Right ventricle myocardium inferior (tissue), 1 donor: ENCODE measurements around the gene STS. TPM values are rescaled to one million over a fixed set of nuclear protein-coding genes. Genes with fewer than 3 reads are reported as not detected.
A peak's percentile ranks its signal among the peaks of the same experiment; 100 is the strongest.

ENCODE experiments used
- ATAC-seq: fragments of 200-7000 bp; cut with Tn5 transposase; one replicate; pipeline ENCODE4 v1.9.1; 2020; ENCODE audit warnings: mild to moderate bottlenecking, moderate library complexity
- DNase-seq: peaks from one replicate; pipeline ENCODE4 v3.0.0; 2021; ENCODE audit errors: missing footprints
- intact Hi-C: fragments of 100-400 bp; cut with DNase I; formaldehyde crosslinking; loops from one replicate; pipeline ENCODE4 v1.11.0; 2022
- total RNA-seq: library from RNA; stranded (reverse); fragmentation: NEBNext Ultra II Directional; extraction: Animal tissue kit (Norgen Biotek cat#: 25700); gene quantifications from one replicate; pipeline ENCODE4 v1.2.1, GENCODE V29; 2021
- donor health status: DM: no; HTN: yes; CAD: no; lungs with severe emphysema.

The STS gene
- total RNA-seq, 1 donor from 2014 or later = 5.0 TPM

DNA sequence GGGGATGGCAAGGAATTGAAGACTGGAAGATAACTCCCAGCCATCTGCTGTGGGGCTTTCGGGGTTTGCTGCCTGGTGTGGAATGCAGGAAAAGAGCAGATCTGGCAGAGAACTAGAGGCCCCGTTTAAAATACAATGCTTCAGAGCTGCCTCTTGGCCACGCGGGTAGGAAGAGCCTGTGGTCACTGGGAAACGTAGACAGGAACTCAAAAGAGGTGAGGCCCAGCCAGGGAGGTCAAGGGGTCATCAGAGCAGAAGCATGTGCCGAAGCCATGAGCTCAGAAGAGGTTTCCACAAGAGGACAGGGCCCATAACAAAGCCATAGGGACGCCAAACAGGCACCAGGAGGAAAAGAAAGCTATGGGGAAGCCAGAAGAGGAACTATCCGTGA, 14.5 kb upstream of the STS start:
- no peak for DNase-seq
- intact Hi-C loops = no loop called here
- ATAC-seq = peak; percentile 34

DNA sequence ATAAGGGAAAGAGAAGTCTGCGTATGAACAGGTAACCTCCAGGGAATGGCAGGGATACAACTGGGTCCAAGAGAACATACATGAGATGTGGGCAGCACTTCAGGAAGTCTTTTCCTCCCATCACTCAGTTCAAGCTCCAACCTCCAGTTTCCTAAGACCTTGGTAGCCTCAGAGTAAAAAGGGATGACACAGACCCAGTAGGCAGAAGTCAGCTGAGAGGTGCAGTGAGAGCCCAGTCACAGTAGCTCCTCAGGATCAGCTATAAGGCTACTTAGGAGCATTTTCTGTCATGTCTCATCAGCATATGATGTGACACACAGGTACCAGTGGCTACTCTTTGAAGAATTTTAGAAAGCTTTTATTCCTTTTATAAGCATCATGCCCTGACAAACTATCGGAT, 12.5 kb upstream of the STS start:
- DNase-seq = no peak
- no peak for ATAC-seq
- intact Hi-C loops = no loop called here

DNA sequence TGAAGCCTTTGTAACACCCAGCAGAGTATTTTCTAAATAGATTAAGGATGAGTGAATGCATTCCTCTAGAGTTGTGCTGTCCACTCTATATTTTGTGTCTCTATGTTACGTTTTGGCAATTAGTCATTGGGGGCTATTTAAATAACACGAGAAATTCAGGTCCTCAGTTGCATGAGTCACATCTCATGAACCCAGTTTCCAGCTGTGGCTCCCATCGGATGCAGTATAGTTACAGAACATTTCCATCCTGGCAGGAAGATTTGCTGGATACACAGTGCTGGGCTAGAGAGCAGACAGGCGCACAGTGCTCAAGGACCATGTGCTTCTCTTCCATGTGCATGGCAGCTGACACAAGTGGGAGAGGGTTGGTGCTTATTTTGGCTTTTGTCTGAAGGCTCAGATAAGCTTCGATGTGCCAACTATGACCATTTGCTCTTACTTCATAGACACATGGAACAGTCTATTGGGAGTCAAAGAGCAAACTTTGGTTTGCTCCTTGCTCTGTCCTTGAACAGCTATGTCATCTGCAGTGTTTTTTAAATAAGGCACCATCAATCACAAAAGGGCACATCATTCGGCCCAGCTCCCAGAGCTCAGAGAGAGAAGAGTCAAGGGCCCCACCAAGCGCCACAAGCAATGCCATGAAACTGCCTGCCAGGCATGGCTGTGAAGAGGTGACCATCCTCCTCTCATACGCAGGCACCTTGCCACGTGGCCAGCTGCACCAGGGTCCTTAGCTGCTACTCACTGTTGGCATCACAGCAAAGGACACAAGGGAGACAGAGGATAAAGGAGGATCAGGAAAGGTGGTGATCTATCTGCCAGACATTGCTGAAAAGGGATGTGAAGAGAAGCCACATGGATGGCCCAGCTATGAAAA, 8.1 kb upstream of the STS start:
- DNase-seq = no peak
- peak; percentile 52 for ATAC-seq
- intact Hi-C loops = no loop called here

DNA sequence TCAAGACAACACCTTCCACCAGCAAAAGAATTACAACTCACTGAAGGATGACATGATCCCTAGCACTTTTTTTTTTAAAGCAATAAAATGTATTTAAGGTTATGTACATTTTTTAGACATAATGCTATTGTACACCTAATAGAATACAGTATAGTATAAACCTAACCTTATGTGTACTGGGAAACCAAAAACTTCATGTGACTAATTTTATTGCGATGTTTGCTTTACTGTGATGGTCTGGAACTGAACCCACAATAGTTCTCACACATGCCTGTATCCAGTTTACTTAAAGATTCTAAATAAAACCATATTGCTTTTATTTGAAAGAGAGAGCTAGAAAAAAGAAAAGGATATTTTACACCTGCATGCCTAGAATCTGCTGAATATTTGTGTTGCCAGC, 4.4 kb upstream of the STS start:
- ATAC-seq (no peak), DNase-seq (no peak)
- intact Hi-C loops = no loop called here

DNA sequence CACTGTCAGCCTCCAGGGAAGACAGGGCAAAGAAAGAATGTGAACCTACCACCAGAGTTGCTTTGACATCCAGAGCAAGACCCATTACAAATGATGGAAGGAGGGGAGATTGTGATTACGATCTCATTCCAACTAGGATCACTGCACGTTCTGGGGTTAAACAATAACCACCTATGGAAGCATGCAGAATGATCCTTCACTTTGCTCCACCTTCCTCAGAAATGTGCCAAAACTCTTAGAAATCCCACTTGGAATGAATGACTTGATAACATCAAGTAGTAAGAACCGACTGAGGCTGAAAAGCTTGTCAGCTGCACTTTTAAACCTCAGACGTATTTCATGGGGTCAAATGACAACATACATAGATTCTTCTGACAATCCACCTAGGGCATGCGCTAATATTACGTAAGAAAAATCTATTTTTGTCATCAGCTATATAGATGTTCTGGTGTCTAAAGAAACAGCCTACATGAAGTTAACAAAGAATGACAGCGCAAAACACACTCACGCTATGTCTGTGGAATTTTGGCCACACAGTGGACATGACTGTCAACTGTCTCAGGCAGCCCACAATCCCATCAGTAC, 3.5 kb upstream of the STS start:
- DNase-seq (no peak), ATAC-seq (no peak)
- intact Hi-C loops = no loop called here

DNA sequence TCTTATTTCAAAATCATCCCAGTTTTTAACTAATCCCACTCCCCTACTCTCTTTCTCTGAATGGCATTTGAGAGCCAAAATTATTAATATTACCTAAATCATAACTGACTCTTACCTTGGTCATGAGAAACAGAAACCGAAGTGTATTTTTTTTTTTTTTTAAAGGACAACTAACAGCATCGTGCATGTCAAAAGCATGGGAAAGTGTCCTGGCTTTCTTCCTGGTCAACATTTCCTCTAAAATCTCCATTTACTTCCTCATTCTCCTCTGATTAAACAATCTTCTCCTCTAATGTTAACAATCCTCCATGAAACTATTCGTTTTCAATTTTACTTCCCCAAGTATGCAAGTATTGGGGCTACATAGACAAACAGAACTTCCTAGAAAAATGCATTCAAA, 2.1 kb upstream of the STS start:
- no peak for DNase-seq
- intact Hi-C loops = no loop called here
- ATAC-seq = no peak

DNA sequence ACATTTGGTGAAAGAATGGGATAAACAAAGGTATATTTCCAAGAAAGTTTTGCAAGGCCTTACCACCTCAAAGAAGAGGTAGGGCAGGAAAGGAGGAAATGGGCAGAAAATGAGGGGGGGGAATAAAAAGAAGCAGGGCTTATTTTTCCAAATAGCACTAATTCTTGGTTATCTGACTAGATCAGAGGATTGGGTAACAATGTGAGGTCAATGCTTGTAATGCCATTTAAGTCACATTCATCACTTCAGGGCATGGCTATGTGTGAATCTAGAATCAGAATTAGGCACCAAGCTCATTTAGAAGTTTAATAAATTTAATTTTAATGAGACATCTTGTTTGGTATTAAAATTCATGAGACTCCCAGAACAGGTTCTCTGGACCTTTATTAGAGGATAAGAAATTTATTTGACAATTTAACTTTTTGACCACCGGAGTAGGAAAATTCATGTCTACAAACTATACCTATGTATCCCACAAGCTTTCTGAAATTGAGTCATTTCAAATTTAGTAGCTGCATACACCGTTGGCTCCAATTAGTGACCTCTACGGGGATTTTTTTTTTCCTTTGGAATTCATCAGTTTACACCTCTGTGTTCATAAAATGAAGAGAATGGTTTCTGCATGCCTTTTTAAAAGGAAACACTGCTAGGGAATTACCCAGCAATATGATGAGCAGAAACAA, 1.4 kb upstream of the STS start:
- ATAC-seq = no peak
- intact Hi-C loops = no loop called here
- DNase-seq = no peak

DNA sequence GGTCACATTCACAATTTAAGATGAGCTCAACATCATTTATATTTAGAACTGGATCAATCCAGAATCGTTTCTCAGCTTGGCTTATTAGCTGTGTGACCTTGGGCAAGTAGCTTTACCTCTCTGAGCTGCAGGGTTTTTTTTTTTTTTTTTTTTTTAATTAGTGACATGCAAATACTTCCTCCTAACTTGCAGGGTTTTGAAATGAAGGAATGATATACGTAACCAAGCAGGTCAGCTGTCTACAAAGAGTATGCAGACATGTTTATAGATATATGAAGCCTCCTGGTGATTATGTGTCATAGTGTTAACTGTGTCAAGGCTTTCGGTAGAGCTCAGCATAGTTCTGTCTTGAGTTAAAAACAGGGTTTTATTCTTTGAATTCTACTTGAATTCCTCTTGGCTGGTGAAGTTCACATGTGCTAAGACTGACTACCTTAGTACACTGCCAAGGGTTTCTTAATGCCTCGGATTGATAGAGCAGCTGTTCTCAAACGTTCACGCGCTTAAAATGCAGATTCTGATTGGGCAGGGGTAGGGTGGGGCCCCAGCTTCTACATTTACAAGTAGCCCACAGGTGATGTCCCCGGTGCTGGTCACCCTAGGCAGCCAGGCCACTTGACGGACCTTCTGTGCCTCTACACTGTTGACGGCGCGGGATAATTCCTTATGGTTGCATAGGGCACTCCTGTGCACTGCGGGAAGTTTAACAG, 654 bp upstream of the STS start:
- intact Hi-C loops = no loop called here
- no peak for DNase-seq
- ATAC-seq = no peak

DNA sequence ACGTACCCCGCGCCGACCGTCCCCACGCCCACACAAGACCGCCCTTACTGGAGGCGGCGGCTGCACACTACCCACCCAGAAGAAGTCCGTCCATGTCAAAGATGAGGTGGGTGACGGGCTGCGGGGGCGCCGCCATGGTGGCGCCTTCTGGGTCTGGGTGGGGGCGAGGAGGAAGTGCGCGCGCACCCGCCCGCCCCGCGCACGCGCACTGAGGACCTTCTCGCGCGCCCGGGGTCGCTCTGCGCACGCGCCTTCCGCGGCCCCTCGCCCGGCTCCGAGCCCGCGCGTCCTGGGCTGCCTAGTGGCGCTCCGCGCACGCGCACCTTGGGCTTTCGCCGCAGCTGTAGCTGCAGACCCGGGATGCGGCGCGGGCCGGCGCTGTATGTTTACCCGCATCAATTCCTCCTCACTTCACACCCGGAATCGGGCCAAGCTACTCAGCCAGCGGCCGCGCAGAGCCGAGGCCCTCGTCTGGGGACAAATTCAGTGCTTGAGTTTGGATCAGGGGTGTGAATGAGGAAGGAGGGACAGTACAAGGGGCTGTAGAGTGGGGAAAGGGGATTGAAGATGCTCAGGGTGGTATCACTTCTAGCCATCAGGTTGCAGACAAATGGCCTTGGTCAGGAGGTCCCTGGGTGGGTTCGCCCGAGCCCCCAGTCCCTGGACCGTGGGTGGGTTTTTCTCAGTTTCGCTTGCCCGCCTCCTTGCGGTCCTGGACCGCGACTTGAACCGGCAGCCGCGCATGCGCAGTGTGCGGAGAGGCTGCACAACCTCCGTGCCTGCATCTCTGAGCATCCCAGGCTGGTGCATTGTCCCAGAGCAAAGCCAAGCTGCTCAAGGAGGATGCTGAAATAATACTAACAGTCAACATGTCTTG, 704 bp downstream of the STS start, which contains the start of gene PUDP:
PUDP (minus strand) TSS at position 176 of the 877 bp plus-strand sequence; CDS start at position 136, 40 bp downstream.
- intact Hi-C loops = no loop called here
- peak; percentile 93 for DNase-seq
- ATAC-seq = peak; percentile 97

DNA sequence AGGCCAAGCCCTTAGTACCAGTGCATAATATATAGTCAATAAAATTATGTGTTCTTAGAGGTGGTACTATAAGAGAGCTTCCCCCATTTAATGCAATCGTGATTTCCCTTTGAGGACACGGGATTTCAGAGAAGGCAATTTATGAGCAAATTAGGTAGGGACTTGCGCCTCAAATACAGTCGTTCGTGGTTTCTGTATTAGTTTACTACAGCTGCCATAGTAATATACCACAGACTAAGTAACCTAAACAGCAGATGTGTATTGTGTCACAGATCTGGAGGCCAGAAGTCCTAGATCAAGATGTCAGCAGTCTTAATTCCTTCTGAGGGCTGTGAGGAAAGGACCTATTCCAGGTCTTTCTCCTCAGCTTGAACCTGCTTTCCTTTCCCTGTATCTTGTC, 1.9 kb downstream of the STS start:
- DNase-seq = no peak
- intact Hi-C loops = no loop called here
- no peak for ATAC-seq

DNA sequence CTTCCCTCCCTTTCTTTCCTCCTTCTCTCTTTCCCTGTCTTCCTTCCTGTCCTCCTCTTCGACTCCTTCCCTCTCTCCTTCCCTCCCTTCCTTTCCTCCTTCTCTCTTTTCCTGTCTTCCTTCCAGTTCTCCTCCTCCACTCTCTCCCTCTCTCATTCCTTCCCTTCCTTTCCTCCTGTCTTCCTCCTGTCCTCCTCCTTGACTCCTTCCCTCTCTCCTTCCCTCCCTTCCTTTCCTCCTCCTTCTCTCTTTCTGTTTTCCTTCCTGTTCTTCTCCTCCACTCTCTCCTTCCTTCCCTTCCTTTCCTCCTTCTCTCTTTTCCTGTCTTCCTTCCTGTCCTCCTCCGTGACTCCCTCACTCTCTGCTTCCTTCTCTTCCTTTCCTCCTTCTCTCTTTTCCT, 5.7 kb downstream of the STS start:
- DNase-seq (no peak), ATAC-seq (no peak)
- intact Hi-C loops = no loop called here

DNA sequence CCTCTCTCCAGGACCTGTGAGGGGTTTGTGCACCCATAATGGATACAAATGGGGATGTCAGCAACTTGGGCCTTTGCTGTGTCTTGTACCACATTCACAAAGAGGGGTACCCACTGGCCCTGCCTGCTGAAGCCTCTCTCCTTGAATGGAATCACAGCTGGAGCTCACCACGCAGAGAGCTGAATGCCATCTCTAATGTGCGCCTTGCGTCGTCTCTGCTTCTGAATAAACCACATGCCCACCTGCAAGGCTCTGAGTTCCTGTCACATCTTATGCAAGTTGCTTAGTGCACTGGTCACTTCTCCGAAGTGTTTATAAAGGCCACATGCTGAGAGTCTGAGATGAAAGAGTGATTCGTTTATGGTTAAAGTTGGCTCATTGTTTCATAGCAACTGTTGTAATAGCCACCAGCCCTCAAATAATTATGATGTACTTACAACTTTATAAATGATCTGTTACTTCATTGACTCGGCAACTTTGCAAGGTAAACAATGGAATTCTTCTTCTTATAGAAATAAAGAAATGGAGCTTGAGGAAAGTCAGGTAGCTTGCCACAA, 6.6 kb downstream of the STS start:
- ATAC-seq (no peak), DNase-seq (no peak)
- intact Hi-C loops = no loop called here

DNA sequence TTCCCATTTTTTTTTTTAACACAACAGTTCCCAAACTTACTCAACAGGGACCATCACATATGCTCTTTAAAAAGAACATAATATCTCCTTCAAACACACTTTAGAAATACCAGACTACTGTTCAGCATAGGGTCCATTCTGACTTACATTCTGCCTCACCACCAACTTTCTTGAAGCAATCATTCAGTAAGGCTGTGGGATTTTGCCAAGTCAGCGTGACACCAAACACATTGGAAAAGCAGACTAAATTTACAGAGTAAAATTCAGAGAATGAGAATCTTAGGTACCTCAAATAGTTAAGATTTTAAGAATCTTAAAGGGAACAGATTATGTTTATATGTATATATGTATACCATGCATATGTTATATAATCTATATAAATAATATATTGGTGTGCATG, 7.7 kb downstream of the STS start:
- intact Hi-C loops = no loop called here
- DNase-seq (no peak), ATAC-seq (no peak)

DNA sequence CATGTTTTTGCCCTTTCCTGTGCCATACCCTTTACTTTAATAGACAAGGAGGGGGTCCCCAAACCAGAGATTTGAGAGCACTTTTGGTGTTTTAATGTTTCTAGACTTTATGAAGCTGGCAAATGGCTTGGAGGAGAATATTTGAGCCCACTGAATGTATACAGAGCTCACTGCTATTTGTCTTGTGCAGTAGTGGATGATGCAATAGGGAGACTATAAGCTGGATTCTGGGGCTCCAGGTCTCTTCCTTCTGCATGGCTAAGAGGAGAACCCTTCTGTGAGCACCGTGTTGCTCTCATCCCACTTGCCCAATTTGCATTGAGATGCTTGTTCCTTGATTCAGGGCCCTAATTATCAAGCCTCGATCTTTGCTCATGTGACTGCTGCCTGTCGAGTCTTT, 9.4 kb downstream of the STS start:
- DNase-seq (no peak), ATAC-seq (no peak)
- intact Hi-C loops = no loop called here

DNA sequence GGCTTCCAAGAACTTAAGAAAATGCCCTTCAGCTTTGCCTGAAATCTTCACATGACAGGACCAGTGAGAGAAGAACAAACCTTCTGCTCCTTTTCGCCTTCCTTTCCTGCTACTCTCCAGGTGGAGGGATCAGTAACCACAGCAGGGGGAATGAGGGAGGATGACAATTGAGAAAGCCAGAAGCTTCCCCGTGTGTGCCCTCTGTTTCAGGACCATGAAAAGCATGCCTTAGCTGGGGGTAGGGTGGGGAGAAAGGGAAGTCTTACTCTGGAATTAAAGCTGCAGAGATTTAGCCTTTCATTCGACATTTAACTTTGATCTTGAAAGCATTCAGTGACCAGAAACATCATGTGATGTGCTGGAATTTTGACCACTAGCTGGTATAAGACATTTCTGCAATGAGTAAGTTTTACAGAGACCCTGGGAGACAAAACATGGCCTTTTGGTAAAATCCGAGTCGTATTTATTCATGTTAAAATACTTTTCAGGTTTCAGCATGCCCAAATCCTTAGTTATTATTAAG, 11.0 kb downstream of the STS start:
- no peak for ATAC-seq
- intact Hi-C loops = no loop called here
- DNase-seq = no peak

DNA sequence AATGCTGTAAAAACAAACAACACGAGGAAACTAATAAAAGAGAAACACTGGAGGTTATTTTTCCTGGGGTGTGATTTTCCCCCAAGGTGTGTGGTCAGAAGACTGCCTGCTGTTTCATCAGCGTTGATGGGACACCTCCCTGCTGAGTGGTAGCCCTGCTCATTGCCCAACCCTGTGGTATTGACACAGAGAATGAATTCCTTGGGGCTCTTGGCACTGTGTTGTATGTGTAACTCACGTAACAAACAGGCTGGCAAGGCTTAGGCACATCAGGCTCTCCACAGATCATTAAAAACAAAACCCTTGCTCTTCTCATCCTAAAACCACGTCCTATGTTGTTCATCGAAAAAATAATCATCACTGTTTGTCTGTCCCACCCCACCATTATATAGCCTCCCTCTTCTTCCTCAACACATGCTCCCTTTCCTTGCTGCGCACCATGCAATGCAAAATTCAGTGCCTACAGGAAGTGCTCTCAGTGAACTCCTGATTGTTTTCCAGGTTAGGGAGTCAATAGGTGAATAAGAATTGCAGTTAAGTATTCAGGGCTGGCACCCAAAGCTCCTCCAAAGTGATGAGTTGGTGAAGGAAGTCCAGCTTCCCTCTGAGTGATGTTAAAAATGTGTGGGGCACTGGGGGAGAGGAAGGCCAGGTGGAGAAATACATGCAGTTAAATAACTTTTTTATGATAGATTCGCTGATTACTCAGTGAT, 11.8 kb downstream of the STS start:
- DNase-seq (no peak), ATAC-seq (no peak)
- intact Hi-C loops = no loop called here

DNA sequence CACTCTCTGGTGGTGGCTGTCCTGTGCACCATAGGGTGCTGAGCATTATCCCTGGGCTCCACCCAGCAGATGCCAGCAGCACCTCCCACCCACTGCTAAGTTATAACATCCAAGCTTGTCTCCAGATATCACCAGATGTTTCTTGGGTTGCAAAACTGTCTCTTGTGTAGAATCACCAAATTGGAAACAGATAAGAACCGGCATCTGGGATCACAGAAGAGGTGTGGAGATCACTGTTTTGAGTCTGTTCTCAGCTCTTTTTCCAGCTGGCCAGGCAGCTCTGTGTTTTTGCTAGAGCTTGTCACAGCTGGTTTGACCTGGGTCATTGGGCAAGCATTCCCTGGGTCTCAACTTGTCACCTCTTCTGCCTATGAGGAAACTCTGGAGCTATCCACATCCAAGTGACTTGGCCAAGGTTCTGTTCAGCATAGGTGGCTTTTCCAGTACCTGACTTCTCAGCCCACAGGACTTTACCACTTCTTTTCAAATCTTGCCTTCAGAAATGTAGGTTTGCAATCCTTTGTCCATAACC, 15.7 kb downstream of the STS start:
- no peak for DNase-seq
- ATAC-seq = no peak
- intact Hi-C loops = no loop called here
